HG02943 (cell line): Measurements from ENCODE around the gene MAPKBP1.
"Not testable (repeated sequence)": the region's sequence is repeated elsewhere in the genome, so short reads cannot be mapped to it uniquely, and the experiment has no call there.

Experiments
- ATAC-seq: cut with Tn5 transposase; IDR thresholded peaks from one replicate; pipeline ENCODE4 v1.9.1; 2021; ENCODE audit warnings: mild to moderate bottlenecking, low read depth, moderate library complexity; ENCODE audit not compliant: unreplicated experiment

MAPKBP1 gene

DNA sequence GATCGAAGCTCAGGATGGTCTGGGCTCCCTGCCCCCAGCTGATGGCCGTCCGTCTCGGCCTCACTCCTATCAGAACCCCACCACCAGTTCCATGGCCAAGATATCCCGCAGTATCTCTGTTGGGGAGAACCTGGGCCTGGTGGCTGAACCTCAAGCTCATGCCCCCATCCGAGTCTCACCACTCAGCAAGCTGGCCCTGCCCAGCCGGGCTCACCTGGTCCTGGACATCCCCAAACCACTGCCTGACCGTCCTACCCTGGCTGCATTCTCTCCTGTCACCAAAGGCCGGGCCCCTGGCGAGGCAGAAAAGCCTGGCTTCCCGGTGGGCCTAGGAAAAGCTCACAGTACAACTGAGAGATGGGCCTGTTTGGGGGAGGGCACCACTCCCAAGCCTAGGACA is 49.2 kb downstream of the MAPKBP1 start:
- ATAC-seq, result no peak

- ATAC-seq, result no peak
Measured at GRCh38 chr15:41824062-41824745, 49.9 kb downstream of the MAPKBP1 start.

- no peak for ATAC-seq
Measured at GRCh38 chr15:41825145-41825544, 50.9 kb downstream of the MAPKBP1 start.

GRCh38 chr15:41825572-41826535 is 51.6 kb downstream of the MAPKBP1 start:
- no peak for ATAC-seq

DNA sequence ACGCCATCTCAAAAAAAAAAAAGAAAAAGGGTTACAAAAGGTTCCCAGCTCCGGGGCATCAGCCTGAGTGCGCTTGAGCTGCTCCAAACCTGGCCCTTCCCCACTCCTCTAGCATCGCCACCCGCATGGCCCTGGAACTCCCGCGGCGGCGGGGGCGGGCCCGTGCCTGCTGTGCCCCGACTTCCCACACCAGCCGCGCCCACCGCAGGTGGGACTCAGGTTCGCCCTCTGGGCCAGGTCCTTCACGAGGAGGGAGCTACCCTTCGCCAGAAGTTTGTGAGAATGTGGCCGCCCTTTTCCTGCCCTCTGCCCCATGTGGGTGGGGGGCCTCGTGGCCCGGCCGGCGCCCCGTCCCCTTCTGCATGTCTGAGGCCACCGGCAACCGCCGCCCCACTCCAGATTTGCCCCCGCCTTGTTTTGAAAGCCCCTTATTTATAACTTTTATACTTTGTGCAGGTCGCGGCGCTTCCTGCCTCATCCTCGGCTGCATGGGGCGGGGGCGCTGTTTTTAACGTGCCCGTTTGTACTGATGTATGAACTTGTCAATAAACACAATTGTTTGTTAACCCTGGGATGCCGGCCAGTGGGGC is 53.1 kb downstream of the MAPKBP1 start:
- ATAC-seq, result no peak

GRCh38 chr15:41827880-41828806 is 53.9 kb downstream of the MAPKBP1 start, which contains the start of gene JMJD7:
JMJD7 (plus strand) TSS chr15:41828092; CDS start chr15:41828125, 33 bp downstream.
- no peak for ATAC-seq

DNA sequence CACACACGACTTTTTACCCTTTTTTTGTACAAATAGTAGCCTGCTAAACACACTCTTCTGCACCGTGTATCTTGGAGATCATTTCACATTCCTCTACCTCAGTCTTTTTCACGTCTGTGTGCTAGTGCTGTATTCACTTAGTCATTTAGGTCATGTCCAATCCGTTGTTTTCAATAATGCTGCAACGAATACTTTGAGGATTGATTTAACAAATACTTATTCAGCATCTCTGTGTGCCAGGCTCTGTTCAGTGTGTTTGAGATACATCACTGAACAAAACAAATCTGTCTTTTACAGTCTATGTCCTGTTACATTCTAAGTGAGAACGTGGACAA is 54.5 kb downstream of the MAPKBP1 start:
- ATAC-seq, result no peak

- ATAC-seq, result no peak
Measured at GRCh38 chr15:41829959-41830646, 55.8 kb downstream of the MAPKBP1 start.

DNA sequence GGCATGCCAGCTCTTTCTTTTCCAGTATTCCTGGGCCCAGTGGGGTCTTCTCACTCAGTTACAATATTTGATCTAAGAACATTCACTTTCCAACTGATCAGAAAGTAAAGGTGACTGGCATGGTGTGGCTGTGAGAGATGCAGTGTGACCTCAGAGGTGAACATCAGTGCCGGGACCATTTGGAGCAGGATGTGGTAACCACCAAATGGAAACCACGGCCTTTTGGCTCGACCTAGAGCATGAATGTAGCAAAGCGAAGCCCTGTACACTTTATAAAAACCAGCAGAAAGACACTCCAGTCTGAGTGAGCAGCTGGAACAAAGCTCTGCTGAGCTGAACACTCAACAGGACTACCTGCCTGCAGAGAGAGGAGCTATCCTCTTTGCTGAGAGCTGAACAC is 57.0 kb downstream of the MAPKBP1 start:
- not testable (repeated sequence) for ATAC-seq

GRCh38 chr15:41832208-41832607 is 57.9 kb downstream of the MAPKBP1 start:
- ATAC-seq, result no peak

DNA sequence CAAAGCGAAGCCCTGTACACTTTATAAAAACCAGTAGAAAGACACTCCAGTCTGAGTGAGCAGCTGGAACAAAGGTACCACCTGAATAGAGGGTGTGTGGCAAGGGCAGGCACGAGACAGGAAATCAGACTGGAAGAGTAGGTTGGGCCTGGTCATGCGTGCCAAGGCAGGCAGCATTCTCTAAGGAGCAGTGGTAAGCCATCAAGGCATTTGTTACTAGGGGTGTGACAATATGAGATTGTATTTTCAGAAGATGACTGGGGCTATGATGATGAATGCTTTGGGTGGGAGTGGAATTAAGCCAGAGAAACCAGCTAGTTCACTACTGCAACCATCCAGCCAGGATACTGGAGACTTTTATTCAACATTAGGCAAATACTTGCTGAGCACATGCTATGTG is 58.6 kb downstream of the MAPKBP1 start:
- no peak for ATAC-seq

- ATAC-seq, result no peak
Measured at GRCh38 chr15:41834096-41834495, 59.8 kb downstream of the MAPKBP1 start.

- ATAC-seq, result no peak
Measured at GRCh38 chr15:41836073-41836472, 61.8 kb downstream of the MAPKBP1 start.

GRCh38 chr15:41836713-41837454 is 62.6 kb downstream of the MAPKBP1 start:
- no peak for ATAC-seq

DNA sequence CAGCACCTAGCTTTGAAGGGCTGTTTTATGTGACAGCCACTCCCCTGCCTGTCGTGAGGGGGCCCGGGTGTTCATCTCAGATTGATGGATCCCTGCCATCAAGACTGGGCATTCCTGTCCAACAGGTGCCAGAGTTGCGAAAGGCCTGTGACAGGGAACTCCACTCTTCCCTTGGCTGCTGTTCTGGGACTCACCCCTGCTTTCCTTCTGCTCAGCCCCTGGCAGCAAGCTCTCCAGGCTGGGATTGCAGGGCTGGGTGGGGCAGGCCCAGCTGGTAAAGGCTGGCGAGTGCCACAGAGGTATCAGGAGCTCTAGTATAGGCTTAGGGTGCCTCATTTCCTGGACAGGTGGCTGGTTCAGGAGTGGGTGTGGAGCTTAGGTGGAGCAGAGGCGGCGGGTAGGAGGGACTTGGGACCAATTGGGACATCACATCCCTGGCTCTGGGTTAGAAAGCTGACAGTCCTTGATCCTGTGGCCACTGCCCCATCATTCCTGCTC is 64.2 kb downstream of the MAPKBP1 start, which contains the start of gene PLA2G4B:
PLA2G4B (plus strand) TSS at position 448 of the 498 bp plus-strand sequence. CDS start 67 bp downstream, outside the sequence.
- no peak for ATAC-seq

- no peak for ATAC-seq
Measured at GRCh38 chr15:41839781-41840491, 65.7 kb downstream of the MAPKBP1 start.

GRCh38 chr15:41840673-41841072 is 66.4 kb downstream of the MAPKBP1 start:
- ATAC-seq, result no peak

DNA sequence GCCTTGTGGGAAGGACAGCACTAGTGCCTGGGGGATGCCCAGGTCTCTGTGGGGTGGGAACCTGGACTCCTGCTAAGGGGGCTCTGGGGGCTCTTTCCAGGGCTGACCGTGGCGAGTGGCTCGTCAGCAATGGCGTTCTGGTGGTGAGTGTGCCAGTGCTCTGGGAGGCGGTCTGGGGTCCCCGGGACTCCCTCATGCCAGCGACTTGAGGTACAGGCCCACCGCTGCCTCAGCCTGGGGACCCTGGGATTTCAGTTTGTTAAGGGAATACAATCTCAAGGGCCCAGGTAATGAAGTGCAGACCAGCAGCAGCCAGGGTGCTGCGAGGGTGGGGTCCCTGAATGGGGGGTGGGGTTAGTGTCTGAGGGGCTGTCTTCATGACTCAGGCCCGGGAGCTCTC is 66.8 kb downstream of the MAPKBP1 start:
- ATAC-seq, result no peak
